Liver (tissue), 9 donors: ENCODE results near the gene FARP1. TPM values are rescaled to one million over a fixed set of nuclear protein-coding genes. Genes with fewer than 3 reads are reported as not detected.

Experiments used
- DNase-seq: peaks from one replicate; pipeline ENCODE4 v3.0.0-alpha.2; 2017; ENCODE audit warnings: low spot score
- H3K27ac ChIP-seq, 2 donors: one replicate each; pipeline ENCODE4 v1.7.0; 2013; ENCODE audit warnings: inconsistent platforms in 2 of 2, low read length in 2 of 2, control low read depth in 1 of 2, low read depth in 1 of 2, mild to moderate bottlenecking in 1 of 2
- H3K27me3 ChIP-seq, 4 donors: one replicate each; pipeline versions ENCODE4 v1.6.1 to v1.7.0; 2013; ENCODE audit warnings: low read length in 3 of 4, inconsistent platforms in 1 of 4, mild to moderate bottlenecking in 1 of 4, moderate library complexity in 1 of 4; ENCODE audit not compliant: control insufficient read depth in 4 of 4, insufficient read depth in 4 of 4
- H3K36me3 ChIP-seq, 4 donors: one replicate each; pipeline versions ENCODE4 v1.6.1 to v1.7.0; 2013; ENCODE audit warnings: low read length in 3 of 4, mild to moderate bottlenecking in 3 of 4, low read depth in 1 of 4, moderate library complexity in 1 of 4; ENCODE audit not compliant: control insufficient read depth in 4 of 4, insufficient read depth in 3 of 4
- H3K4me1 ChIP-seq, 4 donors: one replicate each; pipeline versions ENCODE4 v1.6.1 to v1.7.0; 2013; ENCODE audit warnings: low read length in 3 of 4, mild to moderate bottlenecking in 3 of 4, moderate library complexity in 1 of 4; ENCODE audit not compliant: control insufficient read depth in 4 of 4, insufficient read depth in 4 of 4
- H3K4me3 ChIP-seq, 3 donors: one replicate each; pipeline versions ENCODE4 v1.6.1 to v1.7.0; 2013; ENCODE audit warnings: low read length in 3 of 3, control low read depth in 1 of 3, low read depth in 1 of 3, mild to moderate bottlenecking in 1 of 3
- H3K9ac ChIP-seq, 2 donors: one replicate each; pipeline ENCODE4 v1.7.0; 2013; ENCODE audit warnings: low read length in 2 of 2, mild to moderate bottlenecking in 2 of 2, moderate library complexity in 2 of 2, control low read depth in 1 of 2, low read depth in 1 of 2
- H3K9me3 ChIP-seq, 4 donors: one replicate each; pipeline versions ENCODE4 v1.6.1 to v1.7.0; 2013; ENCODE audit warnings: low read length in 3 of 4; ENCODE audit not compliant: control insufficient read depth in 4 of 4
- CTCF ChIP-seq: fragments of 150-350 bp; IDR thresholded peaks from 2 replicates; pipeline ENCODE4 v1.5.1; 2017; ENCODE audit warnings: improper control_type of control experiment, low read depth, low read length; ENCODE audit not compliant: missing input control
- EGR1 ChIP-seq, 2 donors: IDR thresholded peaks; 2 replicates each; pipeline ENCODE4 v1.6.1; 2016 to 2018; ENCODE audit warnings: antibody characterized with exemption in 2 of 2, low read depth in 2 of 2
- FOXA1 ChIP-seq: IDR thresholded peaks from 2 replicates; pipeline ENCODE4 v1.6.1; 2016; ENCODE audit warnings: antibody characterized with exemption
- FOXA2 ChIP-seq: IDR thresholded peaks from 2 replicates; pipeline ENCODE4 v1.6.1; 2016; ENCODE audit warnings: antibody characterized with exemption
- GABPA ChIP-seq, 2 donors: IDR thresholded peaks in 1 of 2; conservative IDR thresholded peaks in 1 of 2; 2 replicates each; pipeline ENCODE4 v1.6.1; 2016; ENCODE audit warnings: antibody characterized with exemption in 2 of 2, mild to moderate bottlenecking in 1 of 2, moderate library complexity in 1 of 2
- HNF4A ChIP-seq, 2 donors: conservative IDR thresholded peaks; 2 replicates each; pipeline ENCODE4 v1.6.1; 2016; ENCODE audit warnings: antibody characterized with exemption in 2 of 2, mild to moderate bottlenecking in 2 of 2
- HNF4G ChIP-seq: IDR thresholded peaks from 2 replicates; pipeline ENCODE4 v1.6.1; 2016; ENCODE audit warnings: antibody characterized with exemption
- JUND ChIP-seq, 2 donors: IDR thresholded peaks; 2 replicates each; pipeline ENCODE4 v1.6.1; 2016; ENCODE audit warnings: antibody characterized with exemption in 2 of 2
- MAX ChIP-seq: IDR thresholded peaks from 2 replicates; pipeline ENCODE4 v1.6.1; 2016; ENCODE audit warnings: antibody characterized with exemption
- NR2F2 ChIP-seq: IDR thresholded peaks from 2 replicates; pipeline ENCODE4 v1.6.1; 2016; ENCODE audit warnings: antibody characterized with exemption
- RAD21 ChIP-seq, 2 donors: IDR thresholded peaks; 2 replicates each; pipeline ENCODE4 v1.6.1; 2016; ENCODE audit warnings: antibody characterized with exemption in 2 of 2, mild to moderate bottlenecking in 2 of 2
- RXRA ChIP-seq, 2 donors: IDR thresholded peaks; 2 replicates each; pipeline ENCODE4 v1.6.1; 2017 to 2018; ENCODE audit warnings: antibody characterized with exemption in 2 of 2, mild to moderate bottlenecking in 1 of 2
- SP1 ChIP-seq: IDR thresholded peaks from 2 replicates; pipeline ENCODE4 v1.6.1; 2018; ENCODE audit warnings: antibody characterized with exemption, mild to moderate bottlenecking
- TAF1 ChIP-seq: conservative IDR thresholded peaks from 2 replicates; pipeline ENCODE4 v1.6.1; 2016; ENCODE audit warnings: antibody characterized with exemption, mild to moderate bottlenecking
- YY1 ChIP-seq: IDR thresholded peaks from 2 replicates; pipeline ENCODE4 v1.6.1; 2016; ENCODE audit warnings: antibody characterized with exemption, mild to moderate bottlenecking
- WGBS: extraction: QIAGEN DNeasy Blood & Tissue Kit; methylation state at CpG from one replicate; pipeline ENCODE4 v1.1.7; 2013; 5-methylcytosine and 5-hydroxymethylcytosine counted together
- polyA plus RNA-seq, 2 donors: library from polyadenylated mRNA; stranded (reverse) in 1 of 2; unstranded in 1 of 2; fragments of 200-250 nt in 1 of 2; fragments of >200 nt in 1 of 2; fragmentation: Nextera tagmentation in 1 of 2; extraction: Ambion mirVana in 1 of 2; gene quantifications; one replicate each; pipeline versions ENCODE4 v1.2.1 to v1.2.3, GENCODE V29; 2013 to 2015
- total RNA-seq, 2 donors: library from RNA; depleted of rRNA; stranded (reverse); fragments of >200 nt; gene quantifications; one replicate each; pipeline ENCODE4 v1.2.3, GENCODE V29; 2014
- TF ChIP-seq, protein P1 (sequence below): IDR thresholded peaks from 2 replicates; pipeline ENCODE4 v1.6.1; 2016; ENCODE audit warnings: antibody characterized with exemption
- TF ChIP-seq, protein P2 (sequence below): IDR thresholded peaks from 2 replicates; pipeline ENCODE4 v1.6.1; 2016; ENCODE audit warnings: antibody characterized with exemption
- TF ChIP-seq, protein P3 (sequence below): IDR thresholded peaks from 2 replicates; pipeline ENCODE4 v1.6.1; 2016; ENCODE audit warnings: antibody characterized with exemption, mild to moderate bottlenecking
- donor health status: healthy.
- donor health status: healthy.
- donor health status: healthy.
- donor health status: healthy.
- donor health status: healthy.

Gene FARP1
- total and polyA plus RNA-seq, 4 donors, result 28.4 to 62.6 (median 39.8) TPM

GRCh38 chr13:98473788-98474144 lies 330.9 kb downstream of the FARP1 start:
- Histone ChIP-seq H3K36me3 (peaks cover 2 to 11% (median 9%) of the 10 kb centered on the region in 4 donors), H3K9me3 (no peaks in the 10 kb centered on the region), H3K4me3 (no peak overlapping the region), H3K9ac (no peak overlapping the region), H3K27me3 (no peaks in the 10 kb centered on the region), H3K4me1 (peaks cover 20 to 50% (median 44%) of the 10 kb centered on the region in 4 donors), H3K27ac (peak overlapping the region; percentile 19 to 66)
- no peak for DNase-seq
- WGBS, result 31% methylated on average over 7 of the region's 7 CpGs
- TF ChIP-seq YY1, result no peak
- no peak for TF ChIP-seq MAX
- TF ChIP-seq, protein P1, sequence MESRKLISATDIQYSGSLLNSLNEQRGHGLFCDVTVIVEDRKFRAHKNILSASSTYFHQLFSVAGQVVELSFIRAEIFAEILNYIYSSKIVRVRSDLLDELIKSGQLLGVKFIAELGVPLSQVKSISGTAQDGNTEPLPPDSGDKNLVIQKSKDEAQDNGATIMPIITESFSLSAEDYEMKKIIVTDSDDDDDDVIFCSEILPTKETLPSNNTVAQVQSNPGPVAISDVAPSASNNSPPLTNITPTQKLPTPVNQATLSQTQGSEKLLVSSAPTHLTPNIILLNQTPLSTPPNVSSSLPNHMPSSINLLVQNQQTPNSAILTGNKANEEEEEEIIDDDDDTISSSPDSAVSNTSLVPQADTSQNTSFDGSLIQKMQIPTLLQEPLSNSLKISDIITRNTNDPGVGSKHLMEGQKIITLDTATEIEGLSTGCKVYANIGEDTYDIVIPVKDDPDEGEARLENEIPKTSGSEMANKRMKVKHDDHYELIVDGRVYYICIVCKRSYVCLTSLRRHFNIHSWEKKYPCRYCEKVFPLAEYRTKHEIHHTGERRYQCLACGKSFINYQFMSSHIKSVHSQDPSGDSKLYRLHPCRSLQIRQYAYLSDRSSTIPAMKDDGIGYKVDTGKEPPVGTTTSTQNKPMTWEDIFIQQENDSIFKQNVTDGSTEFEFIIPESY, result no peak
- no peak for TF ChIP-seq RAD21 (IDR thresholded peaks at IDR 0.05)
- no peak for TF ChIP-seq JUND (IDR thresholded peaks at IDR 0.05)
- TF ChIP-seq, protein P2, sequence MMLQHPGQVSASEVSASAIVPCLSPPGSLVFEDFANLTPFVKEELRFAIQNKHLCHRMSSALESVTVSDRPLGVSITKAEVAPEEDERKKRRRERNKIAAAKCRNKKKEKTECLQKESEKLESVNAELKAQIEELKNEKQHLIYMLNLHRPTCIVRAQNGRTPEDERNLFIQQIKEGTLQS, result no peak
- TF ChIP-seq, protein P3, sequence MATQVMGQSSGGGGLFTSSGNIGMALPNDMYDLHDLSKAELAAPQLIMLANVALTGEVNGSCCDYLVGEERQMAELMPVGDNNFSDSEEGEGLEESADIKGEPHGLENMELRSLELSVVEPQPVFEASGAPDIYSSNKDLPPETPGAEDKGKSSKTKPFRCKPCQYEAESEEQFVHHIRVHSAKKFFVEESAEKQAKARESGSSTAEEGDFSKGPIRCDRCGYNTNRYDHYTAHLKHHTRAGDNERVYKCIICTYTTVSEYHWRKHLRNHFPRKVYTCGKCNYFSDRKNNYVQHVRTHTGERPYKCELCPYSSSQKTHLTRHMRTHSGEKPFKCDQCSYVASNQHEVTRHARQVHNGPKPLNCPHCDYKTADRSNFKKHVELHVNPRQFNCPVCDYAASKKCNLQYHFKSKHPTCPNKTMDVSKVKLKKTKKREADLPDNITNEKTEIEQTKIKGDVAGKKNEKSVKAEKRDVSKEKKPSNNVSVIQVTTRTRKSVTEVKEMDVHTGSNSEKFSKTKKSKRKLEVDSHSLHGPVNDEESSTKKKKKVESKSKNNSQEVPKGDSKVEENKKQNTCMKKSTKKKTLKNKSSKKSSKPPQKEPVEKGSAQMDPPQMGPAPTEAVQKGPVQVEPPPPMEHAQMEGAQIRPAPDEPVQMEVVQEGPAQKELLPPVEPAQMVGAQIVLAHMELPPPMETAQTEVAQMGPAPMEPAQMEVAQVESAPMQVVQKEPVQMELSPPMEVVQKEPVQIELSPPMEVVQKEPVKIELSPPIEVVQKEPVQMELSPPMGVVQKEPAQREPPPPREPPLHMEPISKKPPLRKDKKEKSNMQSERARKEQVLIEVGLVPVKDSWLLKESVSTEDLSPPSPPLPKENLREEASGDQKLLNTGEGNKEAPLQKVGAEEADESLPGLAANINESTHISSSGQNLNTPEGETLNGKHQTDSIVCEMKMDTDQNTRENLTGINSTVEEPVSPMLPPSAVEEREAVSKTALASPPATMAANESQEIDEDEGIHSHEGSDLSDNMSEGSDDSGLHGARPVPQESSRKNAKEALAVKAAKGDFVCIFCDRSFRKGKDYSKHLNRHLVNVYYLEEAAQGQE, result no peak
- no peak for TF ChIP-seq EGR1 (IDR thresholded peaks at IDR 0.05; ENCODE audit: low read depth in 2 of 2)
- no peak for TF ChIP-seq NR2F2
- TF ChIP-seq FOXA1, result no peak
- TF ChIP-seq GABPA (IDR thresholded peaks at IDR 0.05 in 1 of 2, conservative IDR thresholded peaks at IDR 0.05 in 1 of 2), result no peak
- TF ChIP-seq SP1, result no peak
- TF ChIP-seq CTCF, result no peak
- no peak for TF ChIP-seq RXRA (IDR thresholded peaks at IDR 0.05)
- TF ChIP-seq HNF4G, result no peak
- TF ChIP-seq TAF1, result no peak
- TF ChIP-seq FOXA2, result no peak
- TF ChIP-seq HNF4A (conservative IDR thresholded peaks at IDR 0.05), result no peak
